Measurements from ENCODE around the gene PEX13.
"Not testable (repeated sequence)": the region's sequence is repeated elsewhere in the genome, so short reads cannot be mapped to it uniquely, and the experiment has no call there.

Gene PEX13

DNA sequence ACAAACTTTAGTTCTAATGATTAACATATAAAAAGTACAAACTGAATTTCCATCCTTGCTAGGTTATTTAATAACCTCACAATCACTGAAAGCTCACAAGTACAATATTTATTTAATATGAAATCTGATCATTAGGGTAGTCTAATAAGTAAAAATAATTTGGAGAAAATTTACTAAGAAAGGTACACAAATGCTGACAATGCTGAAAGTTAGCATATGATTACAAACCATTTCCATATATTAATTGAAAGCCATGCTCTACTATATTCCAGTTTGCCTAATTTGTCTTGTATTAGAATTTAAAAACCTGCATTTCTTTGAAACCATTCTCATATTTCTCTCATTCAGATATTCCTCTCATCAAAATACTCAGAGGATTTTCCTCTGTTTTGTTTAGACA lies 8.2 kb upstream of the PEX13 start:
- no peak for DNase-seq

GRCh38 chr2:61011678-61012077 lies 5.8 kb upstream of the PEX13 start:
- DNase-seq, result no peak

DNA sequence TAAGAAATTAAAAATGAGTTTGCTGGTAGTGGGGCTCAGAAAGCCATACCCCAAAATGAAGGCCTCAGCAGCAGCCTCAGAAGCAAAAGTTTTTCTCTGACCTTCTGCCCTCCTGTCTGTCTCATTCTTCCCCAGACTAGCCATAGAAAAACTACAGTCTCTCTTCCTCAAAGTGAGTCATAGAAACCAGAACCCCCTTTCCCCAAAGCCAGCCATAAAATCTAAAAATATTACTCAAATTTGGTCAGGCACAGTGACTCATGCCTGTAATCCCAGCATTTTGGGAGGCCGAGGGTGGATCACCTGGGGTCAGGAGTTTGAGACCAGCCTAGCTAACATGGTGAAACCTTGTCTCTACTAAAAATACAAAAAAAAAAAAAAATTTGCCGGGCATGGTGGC lies 5.2 kb upstream of the PEX13 start:
- DNase-seq, result peak; percentile 10 to 35

DNA sequence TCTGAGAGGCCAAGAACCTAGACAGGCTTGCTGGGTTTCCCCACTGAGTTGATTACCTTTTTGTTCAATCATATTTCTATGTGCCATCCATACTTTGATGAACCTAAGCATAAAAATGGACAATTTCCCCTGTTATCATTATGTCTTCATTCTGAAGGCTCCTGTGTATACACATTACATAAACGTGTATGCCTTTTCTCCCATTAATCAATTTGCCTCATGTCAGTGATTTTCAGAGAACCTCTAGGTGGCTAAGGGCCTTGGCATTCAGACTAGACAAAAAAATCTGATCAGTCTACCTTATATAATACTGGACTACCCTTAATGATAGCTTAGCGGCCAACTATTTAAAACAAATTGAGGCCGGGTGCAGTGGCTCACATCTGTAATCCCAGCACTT lies 4.1 kb upstream of the PEX13 start:
- DNase-seq, result no peak

GRCh38 chr2:61014763-61015162 lies 2.8 kb upstream of the PEX13 start:
- no peak for DNase-seq

GRCh38 chr2:61015976-61016375 lies 1.5 kb upstream of the PEX13 start:
- DNase-seq, result no peak

GRCh38 chr2:61016392-61017002 lies 1.0 kb upstream of the PEX13 start:
- DNase-seq, result no peak

DNA sequence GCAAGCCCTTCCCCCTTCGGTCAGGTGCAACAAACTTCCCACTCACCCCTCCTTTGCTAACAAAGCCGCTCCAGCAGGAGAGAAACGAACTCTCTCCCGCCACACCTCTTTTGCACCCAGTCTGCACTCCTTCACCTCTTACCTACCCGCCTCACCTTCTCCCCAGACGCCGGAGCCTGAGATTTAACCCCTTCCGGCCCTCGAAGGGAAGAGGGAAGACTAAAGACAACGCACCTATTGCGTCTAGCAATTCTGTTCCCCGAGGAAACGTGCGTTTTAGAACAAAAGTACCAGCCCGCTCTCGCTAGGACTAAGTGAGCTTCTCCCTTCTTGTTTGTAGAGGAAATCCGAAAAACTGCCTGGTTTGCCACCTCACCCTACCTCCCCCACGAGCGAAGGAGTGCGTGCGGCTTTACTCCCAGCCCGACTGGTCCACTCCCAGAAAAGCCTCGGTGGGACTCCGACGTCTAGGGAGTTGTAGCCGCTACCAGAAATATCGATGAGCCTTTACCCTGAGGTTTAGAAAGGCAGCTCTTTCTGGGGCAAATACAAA lies 441 bp upstream of the PEX13 start:
- peak; percentile 53 to 75 for DNase-seq

- no peak for DNase-seq
Measured at GRCh38 chr2:61018318-61018755, 817 bp downstream of the PEX13 start.

DNA sequence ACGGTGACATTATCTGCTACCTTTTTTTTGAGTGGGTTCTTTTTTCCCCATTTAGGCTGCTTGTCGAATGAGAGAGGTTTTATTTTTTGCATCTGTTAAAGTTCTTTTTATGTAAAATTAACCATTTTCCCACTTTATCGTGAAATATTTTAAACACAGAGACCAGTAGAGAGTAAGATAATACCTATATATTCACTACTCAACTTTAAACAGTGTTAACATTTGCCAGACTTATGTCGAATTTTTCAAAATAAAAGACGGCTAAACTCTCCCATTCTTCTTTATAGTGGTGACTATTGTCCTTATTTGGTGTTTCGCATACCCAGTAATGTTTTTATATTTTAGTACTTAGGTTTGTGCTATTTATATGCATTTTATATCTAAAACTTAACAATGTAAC lies 1.3 kb downstream of the PEX13 start:
- DNase-seq, result no peak

GRCh38 chr2:61021228-61021660 lies 3.7 kb downstream of the PEX13 start:
- DNase-seq, result no peak

- DNase-seq, result no peak
Measured at GRCh38 chr2:61023670-61024069, 6.2 kb downstream of the PEX13 start.

DNA sequence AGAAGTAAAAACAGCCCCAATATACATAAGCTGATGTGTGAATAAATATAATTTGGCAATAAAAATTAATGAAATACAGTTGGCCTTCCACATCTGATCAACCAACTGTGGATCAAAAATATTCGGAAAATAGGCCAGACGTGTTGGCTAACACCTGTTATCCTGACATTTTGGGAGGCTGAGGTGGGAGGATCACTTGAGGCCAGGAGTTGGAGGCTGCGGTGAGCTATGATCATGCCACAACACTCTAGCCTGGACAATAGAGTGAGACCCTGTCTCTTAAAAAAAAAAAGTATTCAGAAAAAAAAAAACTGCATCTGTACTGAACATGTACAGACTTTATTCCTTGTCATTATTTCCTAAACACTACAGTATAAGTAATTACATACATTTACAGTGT lies 12.0 kb downstream of the PEX13 start:
- no peak for DNase-seq

DNA sequence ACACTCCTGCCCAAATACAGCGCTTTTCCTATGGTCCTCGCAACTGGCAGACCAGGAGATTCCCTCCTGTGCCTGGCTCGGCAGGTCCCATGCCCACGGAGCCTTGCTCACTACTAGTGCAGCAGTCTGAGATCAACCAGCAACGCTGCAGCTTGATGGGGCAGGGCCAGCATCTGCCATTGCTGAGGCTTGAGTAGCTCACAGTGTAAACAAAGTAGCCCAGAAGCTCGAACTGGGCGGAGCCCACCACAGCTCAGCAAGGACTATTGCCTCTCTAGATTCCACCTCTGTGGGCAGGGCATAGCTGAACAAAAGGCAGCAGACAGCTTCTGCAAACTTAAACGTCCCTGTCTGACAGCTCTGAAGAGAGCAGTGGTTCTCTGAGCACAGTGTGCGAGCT lies 17.1 kb downstream of the PEX13 start:
- not testable (repeated sequence) for DNase-seq

DNA sequence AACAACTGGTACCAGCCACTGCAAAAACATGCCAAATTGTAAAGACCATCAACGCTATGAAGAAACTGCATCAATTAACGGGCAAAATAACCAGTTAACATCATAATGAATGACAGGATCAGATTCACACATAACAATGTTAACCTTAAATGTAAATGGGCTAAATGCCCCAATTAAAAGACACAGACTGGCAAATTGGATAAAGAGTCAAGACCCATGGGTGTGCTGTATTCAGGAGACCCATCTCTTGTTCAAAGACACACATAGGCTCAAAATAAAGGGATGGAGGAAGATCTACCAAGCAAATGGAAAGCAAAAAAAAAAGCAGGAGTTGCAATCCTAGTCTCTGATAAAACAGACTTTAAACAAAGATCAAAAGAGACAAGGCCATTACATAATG lies 19.1 kb downstream of the PEX13 start:
- not testable (repeated sequence) for DNase-seq

DNA sequence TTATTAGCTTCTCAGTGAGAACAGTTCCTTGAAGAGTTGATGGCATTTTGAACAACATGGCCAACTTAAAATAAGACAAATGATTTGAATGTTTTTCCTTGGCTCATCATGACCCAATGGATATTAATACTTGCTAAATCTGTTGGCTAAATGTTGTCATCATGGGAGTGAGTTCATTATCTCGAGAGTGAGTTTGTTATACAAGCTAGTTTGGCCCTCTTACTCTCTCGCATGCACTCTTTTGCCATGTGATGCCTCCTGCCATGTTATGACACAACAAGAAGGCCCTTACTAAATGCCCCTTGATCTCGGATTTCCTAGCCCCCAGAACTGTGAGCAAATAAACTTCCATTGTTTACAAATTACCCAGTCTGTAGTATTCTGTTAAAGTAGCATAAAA lies 25.3 kb downstream of the PEX13 start:
- no peak for DNase-seq

DNA sequence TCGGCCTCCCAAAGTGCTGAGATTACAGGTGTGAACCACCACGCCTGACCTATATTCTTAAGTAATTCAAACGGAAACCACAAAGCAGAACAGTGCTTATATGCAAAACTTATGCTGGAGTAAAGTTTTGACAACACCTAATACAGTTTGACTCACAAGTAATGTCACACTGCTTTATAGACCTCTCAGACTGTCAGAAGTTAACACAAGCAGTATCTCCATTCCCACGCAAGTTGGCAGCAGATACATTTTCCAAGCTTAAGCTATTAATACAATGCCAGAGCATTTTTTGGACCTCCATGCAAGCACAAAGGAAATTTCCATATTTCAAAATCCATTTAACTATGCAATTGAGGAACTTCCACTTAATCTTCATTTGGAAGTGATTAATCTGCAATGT lies 27.1 kb downstream of the PEX13 start:
- DNase-seq, result no peak

GRCh38 chr2:61045226-61045625 lies 27.7 kb downstream of the PEX13 start:
- DNase-seq, result no peak

DNA sequence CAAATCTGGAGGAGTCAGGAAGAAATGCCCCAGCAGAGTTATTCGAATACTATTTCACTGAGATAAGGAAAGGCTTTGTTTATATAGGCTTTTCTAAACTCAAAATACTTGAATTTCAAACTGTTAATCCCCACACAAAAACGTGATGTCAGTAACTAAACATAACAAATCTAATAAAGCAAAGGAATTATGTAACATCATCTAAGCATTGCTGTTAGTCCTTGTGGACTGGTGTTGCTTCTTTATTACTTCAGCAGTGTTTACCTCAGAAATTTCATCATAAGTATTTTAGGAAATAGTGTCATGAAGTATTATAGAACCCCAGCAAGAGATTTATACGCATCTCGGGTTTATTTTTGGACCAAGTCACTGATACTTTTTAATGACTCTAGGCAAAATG lies 28.5 kb downstream of the PEX13 start:
- DNase-seq, result no peak

DNA sequence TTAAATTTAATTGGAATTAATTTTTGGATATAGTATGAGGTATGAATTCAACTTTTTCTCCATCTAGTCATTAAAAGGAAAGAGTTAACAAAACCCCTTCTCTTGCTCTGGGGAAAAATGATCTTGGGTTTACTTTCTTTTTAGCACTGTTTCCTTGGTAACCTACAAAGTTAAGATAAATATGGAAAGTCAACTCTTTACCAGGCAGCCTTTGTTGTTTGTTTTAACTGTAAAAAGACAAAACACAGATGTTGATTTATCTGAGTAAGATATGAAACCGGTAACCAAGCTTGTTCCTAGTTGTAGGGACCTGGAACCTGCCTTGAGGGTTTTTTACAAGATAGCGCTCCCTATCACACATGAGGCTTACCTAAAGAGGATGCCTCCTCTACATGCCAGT lies 38.0 kb downstream of the PEX13 start:
- no peak for DNase-seq

- DNase-seq, result no peak
Measured at GRCh38 chr2:61057562-61057961, 40.0 kb downstream of the PEX13 start.

DNA sequence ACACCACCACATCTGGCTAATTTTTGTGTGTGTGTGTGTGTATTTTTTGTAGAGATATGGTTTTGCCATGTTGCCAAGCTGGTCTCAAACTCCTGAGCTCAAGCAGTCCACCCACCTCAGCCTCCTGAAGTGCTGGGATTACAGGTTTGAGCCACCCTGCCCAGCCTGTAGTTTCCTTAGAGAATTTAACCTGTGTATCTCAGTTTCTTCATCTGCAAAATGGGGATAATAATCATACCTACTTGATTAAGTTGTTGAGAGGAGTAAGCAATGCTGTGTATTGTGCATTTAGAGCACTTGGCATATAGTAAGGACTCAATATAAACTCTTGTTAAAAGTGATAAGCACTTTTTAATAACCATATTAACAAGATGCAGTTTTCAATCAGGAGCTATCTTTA lies 41.9 kb downstream of the PEX13 start:
- DNase-seq, result no peak

- DNase-seq, result peak; percentile 81 to 84
Measured at GRCh38 chr2:61065714-61066709, 48.5 kb downstream of the PEX13 start, which contains the start of gene SANBR. Gene SANBR, plus strand, starts transcription at chr2:61065871. Its CDS starts 4,480 bp downstream, at chr2:61070351.

GRCh38 chr2:61074100-61074499 lies 56.6 kb downstream of the PEX13 start:
- no peak for DNase-seq

All from CD4-positive, alpha-beta T cell treated with Interleukin-4 for 1 hour (primary cell).